GM18951 (cell line): ENCODE results near the gene SNTB2.
"Not testable (repeated sequence)": the region's sequence is repeated elsewhere in the genome, so short reads cannot be mapped to it uniquely, and the experiment has no call there.

Source experiments
- POLR2A ChIP-seq: IDR thresholded peaks from 4 replicates; pipeline ENCODE4 v1.6.1; 2011; ENCODE audit warnings: mild to moderate bottlenecking; ENCODE audit not compliant: insufficient read length, insufficient read depth; ENCODE audit errors: extremely low read depth
- in situ Hi-C: fragments of 300-500 bp; cut with MboI; formaldehyde crosslinking; loops from one replicate; pipeline ENCODE4 v1.12.0; 2022; ENCODE audit warnings: low sequenced_read_pairs, mixed read lengths, inconsistent platforms; ENCODE audit not compliant: unreplicated experiment

Gene SNTB2

GRCh38 chr16:69294051-69294450, 107.1 kb downstream of the SNTB2 start:
- in situ Hi-C loops, result no loop called here
- TF ChIP-seq POLR2A, result no peak

GRCh38 chr16:69296771-69297170, 109.8 kb downstream of the SNTB2 start:
- in situ Hi-C loops, result not testable (repeated sequence)

- in situ Hi-C loops, result no loop called here
Measured at GRCh38 chr16:69298261-69298660, 111.3 kb downstream of the SNTB2 start.

DNA sequence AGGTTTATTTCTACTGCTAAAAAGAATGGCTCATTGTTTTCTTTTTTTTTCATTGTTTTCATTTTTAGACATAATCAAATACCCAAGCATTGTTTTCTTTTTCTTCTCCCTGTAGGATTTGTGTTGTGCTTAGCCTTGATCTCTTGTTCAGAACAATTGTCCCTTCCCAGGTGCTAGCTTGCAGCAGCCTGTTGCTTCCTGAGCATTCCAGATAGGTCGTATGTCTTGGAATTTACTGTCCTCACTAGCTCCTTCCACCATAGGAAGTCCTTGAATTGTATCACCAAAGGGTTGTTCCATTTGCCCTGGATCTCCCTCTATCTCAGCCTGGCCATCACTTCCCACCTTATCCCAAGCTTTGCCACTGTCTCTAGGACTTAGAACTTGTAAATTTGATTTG, 114.2 kb downstream of the SNTB2 start:
- in situ Hi-C loops, result loop anchor here (10.0 kb wide), 1 partner anchor 146 kb away; no protein-coding TSS in a partner anchor
- no peak for TF ChIP-seq POLR2A

More at GRCh38 chr16:69298261-69298660, 111.3 kb downstream of the SNTB2 start:
- no peak for TF ChIP-seq POLR2A

GRCh38 chr16:69301861-69302260, 114.9 kb downstream of the SNTB2 start:
- in situ Hi-C loops, result loop anchor here (10.0 kb wide), 1 partner anchor 147 kb away; no protein-coding TSS in a partner anchor
- no peak for TF ChIP-seq POLR2A

DNA sequence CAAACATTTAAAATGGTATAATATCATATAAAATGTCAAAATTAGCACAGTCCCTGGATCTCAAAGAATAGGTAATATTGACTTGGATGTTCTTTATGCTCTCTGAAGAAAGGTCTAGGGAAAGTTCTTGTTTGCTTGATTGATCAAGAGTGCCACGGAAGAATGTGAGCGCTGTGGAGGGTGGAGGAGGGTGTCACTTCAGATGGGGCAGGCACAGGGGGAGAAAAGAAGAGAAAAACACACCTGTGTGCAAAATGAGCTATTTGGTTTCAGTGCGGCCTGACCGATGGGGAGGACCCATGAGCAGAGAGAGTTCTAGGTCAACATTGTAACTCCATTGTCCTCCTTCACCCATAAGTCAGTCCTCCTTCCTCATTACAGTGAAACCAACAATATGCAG, 115.3 kb downstream of the SNTB2 start:
- TF ChIP-seq POLR2A, result no peak
- in situ Hi-C loops, result loop anchor here (10.0 kb wide), 1 partner anchor 148 kb away; no protein-coding TSS in a partner anchor

GRCh38 chr16:69306031-69306430, 119.1 kb downstream of the SNTB2 start:
- in situ Hi-C loops, result loop anchor here (10.0 kb wide), 1 partner anchor 151 kb away; no protein-coding TSS in a partner anchor
- no peak for TF ChIP-seq POLR2A

- in situ Hi-C loops, result loop anchor here (10.0 kb wide), 1 partner anchor 152 kb away; no protein-coding TSS in a partner anchor
- TF ChIP-seq POLR2A, result no peak
Measured at GRCh38 chr16:69307091-69307490, 120.1 kb downstream of the SNTB2 start.

DNA sequence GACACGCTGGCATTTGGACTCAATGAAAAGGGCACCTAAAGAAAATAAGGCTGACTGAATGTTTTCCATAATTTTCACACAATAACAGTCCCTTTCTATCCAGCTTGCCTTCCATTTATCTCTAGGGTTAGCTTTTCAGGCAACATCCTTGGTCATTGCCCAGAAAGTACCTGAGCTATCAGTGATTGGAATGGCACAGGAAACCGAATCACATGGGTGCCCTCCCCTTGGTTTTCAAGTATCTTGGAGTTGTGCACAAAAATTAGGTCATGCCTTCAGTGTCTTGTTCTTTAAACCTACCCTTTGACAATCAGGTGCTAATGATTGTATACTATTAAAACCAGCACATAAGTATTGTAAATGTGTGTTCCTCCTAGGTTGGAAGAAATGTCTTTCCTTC, 120.9 kb downstream of the SNTB2 start:
- no peak for TF ChIP-seq POLR2A
- in situ Hi-C loops, result loop anchor here (10.0 kb wide), 1 partner anchor 153 kb away; no protein-coding TSS in a partner anchor

- TF ChIP-seq POLR2A, result no peak
- in situ Hi-C loops, result loop anchor here (10.0 kb wide), 1 partner anchor 155 kb away; no protein-coding TSS in a partner anchor
Measured at GRCh38 chr16:69309316-69309715, 122.4 kb downstream of the SNTB2 start.

DNA sequence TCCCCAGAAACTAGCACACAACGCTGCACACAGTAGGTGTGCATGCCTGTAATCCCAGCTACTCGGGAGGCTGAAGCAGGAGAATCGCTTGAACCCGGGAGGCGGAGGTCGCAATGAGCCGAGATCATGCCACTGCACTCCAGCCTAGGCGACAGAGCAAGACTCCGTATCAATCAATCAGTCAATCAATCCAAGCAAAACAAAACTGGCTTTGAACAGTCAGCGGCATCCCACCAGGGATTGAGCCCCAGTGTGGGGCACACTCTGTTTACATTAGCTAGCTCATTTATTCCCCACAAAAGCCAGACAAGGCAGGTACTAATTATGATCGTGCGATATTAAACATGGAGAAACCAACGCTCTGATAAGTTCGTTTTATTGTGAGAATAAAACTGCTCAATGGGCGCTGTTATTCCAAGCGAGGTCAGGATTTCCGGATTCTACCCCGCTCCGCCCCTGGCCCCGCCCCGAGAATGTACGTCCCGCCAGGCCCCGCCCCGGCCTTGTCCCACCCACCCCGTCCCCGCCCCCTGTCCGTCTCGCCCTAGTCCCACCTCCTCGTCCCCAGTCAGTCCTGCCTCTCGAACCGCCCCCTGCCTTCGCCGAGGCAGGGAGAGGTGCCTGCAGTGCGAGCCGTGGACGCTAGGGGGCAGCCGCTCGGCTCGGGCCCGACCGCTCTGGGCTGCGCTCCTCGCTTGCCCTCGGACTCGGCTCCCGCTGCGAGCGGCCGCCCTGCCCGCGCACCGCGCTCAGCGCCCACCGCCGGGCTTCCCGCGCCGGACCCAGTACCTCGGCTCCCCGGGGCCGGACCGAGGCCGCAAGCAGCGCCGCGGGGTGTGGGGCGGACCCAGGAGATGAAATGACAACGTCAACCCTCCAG, 123.9 kb downstream of the SNTB2 start, which contains the start of gene VPS4A:
TSS of gene VPS4A (plus strand) at position 698 of the 880 bp plus-strand sequence. CDS start at position 860, 162 bp downstream.
- peak; percentile 87 for TF ChIP-seq POLR2A
- in situ Hi-C loops, result no loop called here

GRCh38 chr16:69311533-69312387, 124.8 kb downstream of the SNTB2 start:
- in situ Hi-C loops, result no loop called here
- TF ChIP-seq POLR2A, result no peak

DNA sequence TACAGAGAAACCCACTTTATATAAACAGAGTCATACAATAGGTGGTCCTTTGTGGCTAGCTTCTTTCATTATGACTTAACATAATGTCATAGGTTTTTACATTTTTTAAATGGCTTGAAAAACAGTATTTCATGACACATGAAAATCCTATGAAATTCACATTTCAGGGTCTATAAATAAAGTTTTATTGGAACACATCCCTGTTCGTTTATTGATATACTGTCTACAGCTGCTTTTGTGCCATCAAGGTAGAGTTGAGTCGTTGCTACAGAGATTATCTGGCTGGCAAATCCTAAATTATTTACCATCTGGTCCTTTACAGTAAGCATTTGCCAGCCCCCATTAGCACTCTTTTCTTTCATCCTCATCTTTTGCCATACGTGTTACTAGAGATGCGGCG, 126.5 kb downstream of the SNTB2 start:
- no peak for TF ChIP-seq POLR2A
- in situ Hi-C loops, result no loop called here
